Neural progenitor cell (in vitro differentiated cells): ENCODE measurements around the gene ATP1B3. TPM values are rescaled to one million over a fixed set of nuclear protein-coding genes. Genes with fewer than 3 reads are reported as not detected.
"Not testable (repeated sequence)": the region's sequence is repeated elsewhere in the genome, so short reads cannot be mapped to it uniquely, and the experiment has no call there.

Experiments
- DNase-seq: peaks from one replicate; pipeline ENCODE4 v3.0.0-alpha.2; 2016; ENCODE audit warnings: low spot score
- H2AFZ ChIP-seq: fragments of 200-600 bp; sonication (generic); replicated peaks from 2 replicates; pipeline ENCODE4 v1.6.1; 2016; ENCODE audit warnings: antibody characterized with exemption
- H3F3A ChIP-seq: fragments of 200-600 bp; sonication (generic); 2 replicates; pipeline ENCODE4 v1.6.1; 2016; ENCODE audit warnings: antibody characterized with exemption, low read depth
- H3K27ac ChIP-seq: fragments of 200-600 bp; sonication (generic); 2 replicates; pipeline ENCODE4 v1.5.1; 2016; ENCODE audit warnings: mild to moderate bottlenecking
- H3K27me3 ChIP-seq: fragments of 200-600 bp; sonication (generic); 2 replicates; pipeline ENCODE4 v1.6.1; 2016; ENCODE audit warnings: mild to moderate bottlenecking, moderate library complexity
- H3K36me3 ChIP-seq: fragments of 200-600 bp; sonication (generic); 2 replicates; pipeline ENCODE4 v1.5.1; 2016
- H3K4me1 ChIP-seq: fragments of 200-600 bp; sonication (generic); 2 replicates; pipeline ENCODE4 v1.6.1; 2016; ENCODE audit warnings: mixed run types
- H3K4me2 ChIP-seq: fragments of 200-600 bp; sonication (generic); 2 replicates; pipeline ENCODE4 v1.6.1; 2016
- H3K4me3 ChIP-seq: fragments of 200-600 bp; sonication (generic); 2 replicates; pipeline ENCODE4 v1.5.1; 2016
- H3K79me2 ChIP-seq: fragments of 200-600 bp; sonication (generic); 2 replicates; pipeline ENCODE4 v1.6.1; 2016; ENCODE audit warnings: low read depth
- H3K9ac ChIP-seq: fragments of 200-600 bp; sonication (generic); 2 replicates; pipeline ENCODE4 v1.6.1; 2016
- H3K9me3 ChIP-seq: fragments of 200-600 bp; sonication (generic); 2 replicates; pipeline ENCODE4 v1.5.1; 2016; ENCODE audit warnings: low read depth
- H4K20me1 ChIP-seq: fragments of 200-600 bp; sonication (generic); 2 replicates; pipeline ENCODE4 v1.6.1; 2016; ENCODE audit warnings: low read depth
- H3K27ac Mint-ChIP-seq: 3 replicates; pipeline ENCODE4 v1.8.0; 2021; ENCODE audit warnings: mixed read lengths
- H3K27me3 Mint-ChIP-seq: 2 replicates; pipeline ENCODE4 v1.8.0; 2022; ENCODE audit warnings: low read depth, mild to moderate bottlenecking, inconsistent platforms, moderate library complexity, mixed read lengths; ENCODE audit not compliant: insufficient read depth
- H3K36me3 Mint-ChIP-seq: 3 replicates; pipeline ENCODE4 v1.8.0; 2021; ENCODE audit warnings: mixed read lengths
- H3K4me1 Mint-ChIP-seq: 3 replicates; pipeline ENCODE4 v1.8.0; 2021; ENCODE audit warnings: mixed read lengths
- H3K4me3 Mint-ChIP-seq: 3 replicates; pipeline ENCODE4 v1.8.0; 2021; ENCODE audit warnings: mild to moderate bottlenecking, moderate library complexity, mixed read lengths
- H3K9me3 Mint-ChIP-seq: 3 replicates; pipeline ENCODE4 v1.8.0; 2020; ENCODE audit warnings: mixed read lengths
- EZH2 ChIP-seq: fragments of 200-600 bp; sonication (generic); IDR thresholded peaks from 2 replicates; pipeline ENCODE4 v1.6.1; 2017; ENCODE audit warnings: antibody characterized with exemption, mild to moderate bottlenecking, moderate library complexity
- EZH2phosphoT487 ChIP-seq: fragments of 200-600 bp; sonication (generic); IDR thresholded peaks from 2 replicates; pipeline ENCODE4 v1.6.1; 2017; ENCODE audit warnings: antibody characterized with exemption
- small RNA-seq: library from RNA; depleted of rRNA; stranded (forward); fragments of <200 nt; gene quantifications from one replicate; pipeline ENCODE3, GENCODE V24; 2015
- total RNA-seq: library from RNA; depleted of rRNA; stranded (reverse); fragments of >200 nt; gene quantifications from 2 replicates; pipeline ENCODE4 v1.2.3, GENCODE V29; 2015; ENCODE audit warnings: low replicate concordance
- TF ChIP-seq, protein P1 (sequence below): fragments of 200-600 bp; sonication (generic); IDR thresholded peaks from 2 replicates; pipeline ENCODE4 v1.5.1; 2017; ENCODE audit warnings: antibody characterized with exemption, mild to moderate bottlenecking

Gene ATP1B3
- total RNA-seq, 1 donor from 2014 or later: 95.6 TPM

- H3K4me1 Mint-ChIP-seq: peaks cover 4% of the 10 kb centered on the region
- no peaks in the 10 kb centered on the region for H3K9me3 Mint-ChIP-seq
- Histone ChIP-seq H3K9me3 (no peaks in the 10 kb centered on the region), H3F3A (no peaks in the 10 kb centered on the region), H3K27ac (no peak overlapping the region), H3K79me2 (no peaks in the 10 kb centered on the region), H3K4me3 (no peak overlapping the region), H3K4me2 (no peak overlapping the region), H3K36me3 (peaks cover 16% of the 10 kb centered on the region), H3K4me1 (no peaks in the 10 kb centered on the region), H3K9ac (no peak overlapping the region), H2AFZ (no peak overlapping the region), H3K27me3 (no peaks in the 10 kb centered on the region), H4K20me1 (peaks cover 9% of the 10 kb centered on the region)
- peaks cover 2% of the 10 kb centered on the region for H3K27me3 Mint-ChIP-seq
- no peak overlapping the region for H3K4me3 Mint-ChIP-seq
- H3K36me3 Mint-ChIP-seq: peaks cover 28% of the 10 kb centered on the region
- no peak for DNase-seq
- peak overlapping the region; percentile 53 for H3K27ac Mint-ChIP-seq
- TF ChIP-seq EZH2phosphoT487: no peak
- TF ChIP-seq, protein P1, sequence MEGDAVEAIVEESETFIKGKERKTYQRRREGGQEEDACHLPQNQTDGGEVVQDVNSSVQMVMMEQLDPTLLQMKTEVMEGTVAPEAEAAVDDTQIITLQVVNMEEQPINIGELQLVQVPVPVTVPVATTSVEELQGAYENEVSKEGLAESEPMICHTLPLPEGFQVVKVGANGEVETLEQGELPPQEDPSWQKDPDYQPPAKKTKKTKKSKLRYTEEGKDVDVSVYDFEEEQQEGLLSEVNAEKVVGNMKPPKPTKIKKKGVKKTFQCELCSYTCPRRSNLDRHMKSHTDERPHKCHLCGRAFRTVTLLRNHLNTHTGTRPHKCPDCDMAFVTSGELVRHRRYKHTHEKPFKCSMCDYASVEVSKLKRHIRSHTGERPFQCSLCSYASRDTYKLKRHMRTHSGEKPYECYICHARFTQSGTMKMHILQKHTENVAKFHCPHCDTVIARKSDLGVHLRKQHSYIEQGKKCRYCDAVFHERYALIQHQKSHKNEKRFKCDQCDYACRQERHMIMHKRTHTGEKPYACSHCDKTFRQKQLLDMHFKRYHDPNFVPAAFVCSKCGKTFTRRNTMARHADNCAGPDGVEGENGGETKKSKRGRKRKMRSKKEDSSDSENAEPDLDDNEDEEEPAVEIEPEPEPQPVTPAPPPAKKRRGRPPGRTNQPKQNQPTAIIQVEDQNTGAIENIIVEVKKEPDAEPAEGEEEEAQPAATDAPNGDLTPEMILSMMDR: no peak
- TF ChIP-seq EZH2: no peak
Measured at GRCh38 chr3:141971571-141971970, 95.1 kb downstream of the ATP1B3 start.

GRCh38 chr3:141972399-141972798 lies 96.0 kb downstream of the ATP1B3 start:
- H3K27me3 Mint-ChIP-seq: peaks cover 2% of the 10 kb centered on the region
- no peak for TF ChIP-seq EZH2
- peaks cover 4% of the 10 kb centered on the region for H3K4me1 Mint-ChIP-seq
- peaks cover 28% of the 10 kb centered on the region for H3K36me3 Mint-ChIP-seq
- Histone ChIP-seq H3K79me2 (no peaks in the 10 kb centered on the region), H2AFZ (no peak overlapping the region), H3K9ac (no peak overlapping the region), H4K20me1 (peaks cover 9% of the 10 kb centered on the region), H3F3A (no peaks in the 10 kb centered on the region), H3K27me3 (no peaks in the 10 kb centered on the region), H3K36me3 (peaks cover 16% of the 10 kb centered on the region), H3K4me3 (no peak overlapping the region), H3K9me3 (no peaks in the 10 kb centered on the region), H3K27ac (no peak overlapping the region), H3K4me1 (no peaks in the 10 kb centered on the region), H3K4me2 (no peak overlapping the region)
- no peak for DNase-seq
- H3K4me3 Mint-ChIP-seq: no peak overlapping the region
- H3K27ac Mint-ChIP-seq: no peak overlapping the region
- no peaks in the 10 kb centered on the region for H3K9me3 Mint-ChIP-seq

GRCh38 chr3:141974777-141975176 lies 98.3 kb downstream of the ATP1B3 start:
- H3K79me2 ChIP-seq, H3K4me1 ChIP-seq, H3F3A ChIP-seq, H3K4me1 Mint-ChIP-seq, H3K4me3 ChIP-seq, H3K4me2 ChIP-seq, H4K20me1 ChIP-seq, H3K27me3 Mint-ChIP-seq, H3K9ac ChIP-seq, DNase-seq, H3K9me3 ChIP-seq, H3K27ac ChIP-seq, H3K27me3 ChIP-seq, H3K27ac Mint-ChIP-seq, H2AFZ ChIP-seq, H3K4me3 Mint-ChIP-seq, H3K9me3 Mint-ChIP-seq: not testable (repeated sequence)
- peaks cover 10% of the 10 kb centered on the region for H3K36me3 ChIP-seq
- peaks cover 23% of the 10 kb centered on the region for H3K36me3 Mint-ChIP-seq

Small RNA genes lying within 50 kb of the gene (small RNA-seq; reads per million reads assigned to genes)
- gene HMGN2P25: not detected
- gene RNU6-509P: not detected

Other genes with a start within 250 kb of the ATP1B3 start
- gene RNF7, start 138.3 kb upstream of the ATP1B3 start, total RNA-seq: 105 and 114 TPM in 2 replicates
- 0.03 TPM in 1 of 2 replicates, not detected in the other for gene GRK7, start 113.2 kb upstream of the ATP1B3 start, total RNA-seq